HG03097 (cell line): Measurements from ENCODE around the gene NCOA1.
"Not testable (repeated sequence)": the region's sequence is repeated elsewhere in the genome, so short reads cannot be mapped to it uniquely, and the experiment has no call there.

Experiments
- ATAC-seq: cut with Tn5 transposase; IDR thresholded peaks from one replicate; pipeline ENCODE4 v1.9.1; 2021; ENCODE audit not compliant: unreplicated experiment, low FRiP score

NCOA1 gene

GRCh38 chr2:24570225-24570624, 79.2 kb downstream of the NCOA1 start:
- ATAC-seq: no peak

- no peak for ATAC-seq
Observed at GRCh38 chr2:24571828-24572442, 80.9 kb downstream of the NCOA1 start.

- no peak for ATAC-seq
Observed at GRCh38 chr2:24576146-24576545, 85.1 kb downstream of the NCOA1 start.

GRCh38 chr2:24576617-24577016, 85.6 kb downstream of the NCOA1 start:
- no peak for ATAC-seq

GRCh38 chr2:24577481-24577880, 86.4 kb downstream of the NCOA1 start:
- peak; percentile 55 for ATAC-seq

- ATAC-seq: no peak
Observed at GRCh38 chr2:24579053-24579803, 88.2 kb downstream of the NCOA1 start.

- ATAC-seq: no peak
Observed at GRCh38 chr2:24580561-24580960, 89.5 kb downstream of the NCOA1 start.

GRCh38 chr2:24581971-24582370, 90.9 kb downstream of the NCOA1 start:
- ATAC-seq: not testable (repeated sequence)

- peak; percentile 65 for ATAC-seq
Observed at GRCh38 chr2:24586955-24587354, 95.9 kb downstream of the NCOA1 start.

GRCh38 chr2:24588294-24588693, 97.2 kb downstream of the NCOA1 start:
- no peak for ATAC-seq

- ATAC-seq: no peak
Observed at GRCh38 chr2:24592441-24593100, 101.5 kb downstream of the NCOA1 start.

- no peak for ATAC-seq
Observed at GRCh38 chr2:24594283-24594682, 103.2 kb downstream of the NCOA1 start.

- ATAC-seq: no peak
Observed at GRCh38 chr2:24597181-24597870, 106.3 kb downstream of the NCOA1 start.

- not testable (repeated sequence) for ATAC-seq
Observed at GRCh38 chr2:24600140-24600539, 109.1 kb downstream of the NCOA1 start.

- no peak for ATAC-seq
Observed at GRCh38 chr2:24611631-24612030, 120.6 kb downstream of the NCOA1 start.

GRCh38 chr2:24613154-24613814, 122.2 kb downstream of the NCOA1 start:
- no peak for ATAC-seq

GRCh38 chr2:24616616-24617015, 125.6 kb downstream of the NCOA1 start:
- ATAC-seq: no peak

GRCh38 chr2:24617424-24617823, 126.4 kb downstream of the NCOA1 start:
- ATAC-seq: no peak

GRCh38 chr2:24618144-24618543, 127.1 kb downstream of the NCOA1 start:
- ATAC-seq: no peak

- ATAC-seq: no peak
Observed at GRCh38 chr2:24618680-24619079, 127.6 kb downstream of the NCOA1 start.

- no peak for ATAC-seq
Observed at GRCh38 chr2:24620936-24621335, 129.9 kb downstream of the NCOA1 start.
